CD4-positive, CD25-positive, alpha-beta regulatory T cell (primary cell): ENCODE results near the gene RAB17. TPM values are rescaled to one million over a fixed set of nuclear protein-coding genes. Genes with fewer than 3 reads are reported as not detected.
"Not testable (repeated sequence)": the region's sequence is repeated elsewhere in the genome, so short reads cannot be mapped to it uniquely, and the experiment has no call there.

Experiments used
- ATAC-seq, 2 donors: fragments of 150-1000 bp; cut with Tn5 transposase; one replicate each; pipeline ENCODE4 v1.10.0; 2021; ENCODE audit warnings: low read depth in 2 of 2, moderate number of reproducible peaks in 2 of 2, moderate library complexity in 1 of 2
- DNase-seq, 3 donors: peaks; one replicate each; pipeline versions ENCODE4 v3.0.0 to v3.0.0-alpha.2; 2012 to 2022; ENCODE audit warnings: mixed read lengths in 1 of 3
- H3K27ac ChIP-seq: one replicate; pipeline ENCODE4 v1.7.0; 2013; ENCODE audit warnings: mild to moderate bottlenecking, low read length; ENCODE audit not compliant: insufficient read depth, poor library complexity, severe bottlenecking
- H3K27me3 ChIP-seq: one replicate; pipeline ENCODE4 v1.7.0; 2013; ENCODE audit warnings: low read length; ENCODE audit not compliant: control insufficient read depth, insufficient read depth
- H3K36me3 ChIP-seq: one replicate; pipeline ENCODE4 v1.7.0; 2013; ENCODE audit warnings: mild to moderate bottlenecking, low read length, moderate library complexity; ENCODE audit not compliant: control insufficient read depth, insufficient read depth
- H3K4me1 ChIP-seq: 2 replicates; pipeline ENCODE4 v1.7.0; 2013; ENCODE audit warnings: mild to moderate bottlenecking, low read length; ENCODE audit not compliant: insufficient read depth, control insufficient read depth, poor library complexity, severe bottlenecking
- H3K4me3 ChIP-seq: one replicate; pipeline ENCODE4 v1.7.0; 2013; ENCODE audit warnings: low read depth, mild to moderate bottlenecking, low read length, moderate library complexity
- H3K9me3 ChIP-seq, 2 experiments: 1 replicate in 1 of 2; 2 replicates in 1 of 2; pipeline ENCODE4 v1.7.0; 2013; ENCODE audit warnings: low read length in 2 of 2, mild to moderate bottlenecking in 1 of 2, moderate library complexity in 1 of 2; ENCODE audit not compliant: control insufficient read depth in 2 of 2
- H3K27ac Mint-ChIP-seq, 3 donors: one replicate each; pipeline ENCODE4 v1.8.0; 2020 to 2022; ENCODE audit warnings: mild to moderate bottlenecking in 3 of 3, mixed read lengths in 3 of 3, moderate library complexity in 2 of 3
- H3K27me3 Mint-ChIP-seq: one replicate; pipeline ENCODE4 v1.8.0; 2022; ENCODE audit warnings: mild to moderate bottlenecking, mixed read lengths
- H3K36me3 Mint-ChIP-seq: one replicate; pipeline ENCODE4 v1.8.0; 2020; ENCODE audit warnings: mixed read lengths
- H3K4me1 Mint-ChIP-seq, 4 donors: one replicate each; pipeline ENCODE4 v1.8.0; 2020 to 2022; ENCODE audit warnings: mixed read lengths in 4 of 4, mild to moderate bottlenecking in 1 of 4
- H3K4me3 Mint-ChIP-seq, 4 donors: one replicate each; pipeline ENCODE4 v1.8.0; 2020 to 2022; ENCODE audit warnings: mild to moderate bottlenecking in 4 of 4, mixed read lengths in 4 of 4, moderate library complexity in 3 of 4
- H3K9me3 Mint-ChIP-seq, 7 donors: one replicate each; pipeline ENCODE4 v1.8.0; 2020 to 2022; ENCODE audit warnings: mixed read lengths in 7 of 7, mild to moderate bottlenecking in 3 of 7, moderate library complexity in 2 of 7
- polyA plus RNA-seq, 4 donors: library from polyadenylated mRNA; unstranded; fragments of 300-500 nt; fragmentation: Illumina TruSeq; gene quantifications; one replicate each; pipeline ENCODE4 v1.2.3, GENCODE V29; 2021
- total RNA-seq: library from RNA; stranded (reverse); gene quantifications from one replicate; pipeline ENCODE4 v1.2.3, GENCODE V29; 2022

The RAB17 gene
- total and polyA plus RNA-seq, 5 donors from 2014 or later, result not detected

- Histone ChIP-seq H3K27me3 (no peaks in the 10 kb centered on the region), H3K36me3 (no peaks in the 10 kb centered on the region), H3K4me1 (peaks cover 17% of the 10 kb centered on the region), H3K4me3 (no peak overlapping the region), H3K27ac (no peak overlapping the region), H3K9me3 (no peaks in the 10 kb centered on the region)
- Mint-ChIP-seq H3K4me3 (no peak overlapping the region), H3K36me3 (no peaks in the 10 kb centered on the region), H3K27me3 (no peaks in the 10 kb centered on the region), H3K9me3 (peaks cover 0 to under 1% (median 0%) of the 10 kb centered on the region in 7 donors), H3K27ac (peak overlapping the region; percentile 80 to 92 (median 90)), H3K4me1 (peaks cover 5 to 30% (median 13%) of the 10 kb centered on the region in 4 donors)
- DNase-seq (no peak), ATAC-seq (no peak)
Measured at GRCh38 chr2:237600205-237600846, 9.8 kb upstream of the RAB17 start.

DNA sequence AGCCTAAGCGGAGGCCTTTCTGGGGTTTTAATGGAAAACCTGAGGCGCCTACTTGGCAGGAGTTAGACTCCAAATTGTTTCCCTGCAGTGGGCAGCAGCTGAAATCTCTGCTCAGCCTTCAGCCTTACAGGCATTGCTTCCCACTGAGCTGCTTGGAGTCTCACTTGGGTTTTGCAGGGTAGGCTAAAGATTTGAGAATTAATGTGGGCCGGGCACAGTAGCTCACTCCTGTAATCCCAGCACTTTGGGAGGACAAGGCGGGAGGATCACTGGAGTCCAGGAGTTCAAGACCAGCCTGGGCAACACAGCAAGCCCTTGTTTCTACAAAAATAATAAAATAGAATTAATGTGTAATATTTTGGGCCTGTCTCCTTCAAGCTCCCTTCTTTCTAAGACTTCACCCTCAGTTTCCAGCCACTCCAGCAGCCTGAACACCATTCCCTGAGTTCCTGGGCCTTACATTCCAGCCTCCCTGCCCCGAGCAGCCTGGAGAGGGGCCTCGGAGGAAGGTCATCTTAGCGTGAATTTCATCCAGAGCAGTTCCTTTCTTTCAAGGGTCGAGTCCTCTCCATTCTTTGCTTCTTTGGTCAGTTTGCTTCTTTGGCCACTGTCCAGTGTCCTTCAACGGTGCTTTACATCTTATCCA lies 9.1 kb upstream of the RAB17 start:
- H3K4me3 ChIP-seq, result no peak overlapping the region
- no peak overlapping the region for H3K27ac ChIP-seq
- H3K36me3 Mint-ChIP-seq, result no peaks in the 10 kb centered on the region
- no peaks in the 10 kb centered on the region for H3K27me3 Mint-ChIP-seq
- no peak for ATAC-seq
- H3K36me3 ChIP-seq, result no peaks in the 10 kb centered on the region
- H3K9me3 ChIP-seq, result no peaks in the 10 kb centered on the region
- H3K9me3 Mint-ChIP-seq, result peaks cover 0 to 2% (median 0%) of the 10 kb centered on the region in 7 donors
- no peak overlapping the region for H3K4me3 Mint-ChIP-seq
- H3K27ac Mint-ChIP-seq, result peak overlapping the region; percentile 56 to 72 (median 63)
- no peak for DNase-seq
- peaks cover 5 to 25% (median 13%) of the 10 kb centered on the region in 4 donors for H3K4me1 Mint-ChIP-seq
- no peaks in the 10 kb centered on the region for H3K27me3 ChIP-seq
- H3K4me1 ChIP-seq, result peaks cover 17% of the 10 kb centered on the region

- H3K36me3 ChIP-seq, result no peaks in the 10 kb centered on the region
- no peak overlapping the region for H3K27ac ChIP-seq
- no peaks in the 10 kb centered on the region for H3K27me3 Mint-ChIP-seq
Measured at GRCh38 chr2:237598468-237599208, 8.1 kb upstream of the RAB17 start.

GRCh38 chr2:237597196-237598145 lies 6.9 kb upstream of the RAB17 start:
- DNase-seq, result no peak
- H3K27me3 Mint-ChIP-seq, result no peaks in the 10 kb centered on the region
- no peak overlapping the region for H3K27ac ChIP-seq
- no peaks in the 10 kb centered on the region for H3K36me3 ChIP-seq
- no peaks in the 10 kb centered on the region for H3K36me3 Mint-ChIP-seq
- peak overlapping the region in 1 of 3 donors; percentile 29 for H3K27ac Mint-ChIP-seq
- no peak for ATAC-seq
- no peaks in the 10 kb centered on the region for H3K4me1 ChIP-seq
- H3K9me3 Mint-ChIP-seq, result peaks cover 0 to 2% (median 0%) of the 10 kb centered on the region in 7 donors
- H3K4me1 Mint-ChIP-seq, result peaks cover 0 to 7% (median under 1%) of the 10 kb centered on the region in 4 donors
- no peaks in the 10 kb centered on the region for H3K9me3 ChIP-seq
- no peak overlapping the region for H3K4me3 ChIP-seq
- no peaks in the 10 kb centered on the region for H3K27me3 ChIP-seq
- no peak overlapping the region for H3K4me3 Mint-ChIP-seq

More at GRCh38 chr2:237598468-237599208, 8.1 kb upstream of the RAB17 start:
- H3K4me3 ChIP-seq, result no peak overlapping the region
- Mint-ChIP-seq H3K4me3 (no peak overlapping the region), H3K9me3 (peaks cover 0 to 2% (median 0%) of the 10 kb centered on the region in 7 donors), H3K27ac (peak overlapping the region in 2 of 3 donors; percentile 56 to 72), H3K36me3 (no peaks in the 10 kb centered on the region), H3K4me1 (peaks cover 5 to 19% (median 10%) of the 10 kb centered on the region in 4 donors)
- H3K4me1 ChIP-seq, result peaks cover 9% of the 10 kb centered on the region
- ATAC-seq (no peak), DNase-seq (no peak)
- no peaks in the 10 kb centered on the region for H3K27me3 ChIP-seq
- H3K9me3 ChIP-seq, result no peaks in the 10 kb centered on the region

DNA sequence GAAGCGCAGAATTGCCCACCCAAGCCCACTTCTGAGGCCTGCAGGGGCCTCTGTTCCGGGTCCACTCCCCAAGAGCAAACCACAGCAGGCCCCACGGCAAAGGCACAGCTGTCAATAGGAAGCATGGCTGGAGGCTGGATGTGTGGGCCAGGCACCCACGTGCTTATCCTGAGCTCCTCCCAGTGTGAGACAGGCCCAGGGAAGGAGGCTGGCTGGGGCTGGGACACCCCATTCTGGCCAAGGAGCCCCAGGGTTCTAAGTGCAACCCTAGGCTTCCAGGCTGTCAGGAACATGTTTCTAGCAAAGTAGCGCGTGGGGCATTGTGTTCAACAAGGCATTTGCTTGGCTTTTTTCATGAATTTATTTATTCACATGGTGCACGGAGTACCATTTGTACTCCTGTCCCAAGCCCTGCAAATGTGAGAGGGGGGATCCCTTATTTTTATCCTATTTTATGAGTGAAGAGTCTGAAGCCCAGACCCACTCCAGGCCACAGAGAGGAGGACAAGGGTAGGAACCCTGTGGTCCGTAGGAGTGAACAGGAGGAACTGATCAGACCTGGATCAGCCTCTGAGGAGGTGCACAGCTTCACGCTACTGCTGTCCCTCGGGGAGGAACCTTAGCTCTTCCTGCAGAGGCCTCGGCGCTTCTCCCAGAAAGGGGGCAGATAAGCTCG lies 6.1 kb upstream of the RAB17 start:
- Mint-ChIP-seq H3K9me3 (peaks cover 0 to 2% (median 0%) of the 10 kb centered on the region in 7 donors), H3K4me3 (no peak overlapping the region), H3K27me3 (no peaks in the 10 kb centered on the region), H3K27ac (peak overlapping the region in 2 of 3 donors; percentile 29 to 42), H3K4me1 (peaks cover 0 to 6% (median under 1%) of the 10 kb centered on the region in 4 donors), H3K36me3 (no peaks in the 10 kb centered on the region)
- H3K4me1 ChIP-seq, result peaks cover under 1% of the 10 kb centered on the region
- no peak overlapping the region for H3K4me3 ChIP-seq
- ATAC-seq, result no peak
- H3K27me3 ChIP-seq, result no peaks in the 10 kb centered on the region
- H3K9me3 ChIP-seq, result no peaks in the 10 kb centered on the region
- no peak overlapping the region for H3K27ac ChIP-seq
- no peak for DNase-seq
- no peaks in the 10 kb centered on the region for H3K36me3 ChIP-seq

GRCh38 chr2:237595829-237596519 lies 5.4 kb upstream of the RAB17 start:
- not testable (repeated sequence) for H3K4me3 ChIP-seq, H3K27me3 Mint-ChIP-seq, DNase-seq, H3K27me3 ChIP-seq, H3K9me3 Mint-ChIP-seq, H3K4me3 Mint-ChIP-seq, H3K4me1 ChIP-seq, H3K36me3 ChIP-seq, H3K27ac ChIP-seq, ATAC-seq, H3K36me3 Mint-ChIP-seq, H3K9me3 ChIP-seq
- Mint-ChIP-seq H3K27ac (peak overlapping the region in 1 of 3 donors; percentile 42), H3K4me1 (peaks cover 0 to 10% (median 4%) of the 10 kb centered on the region in 4 donors)
